HL-60 (cell line): ENCODE measurements around the gene DIDO1.

ENCODE experiments used
- DNase-seq, 2 experiments: peaks; one replicate each; pipeline ENCODE4 v3.0.0-alpha.2; 2010 to 2020; ENCODE audit warnings: low read depth in 1 of 2, low spot score in 1 of 2
- H3K27ac ChIP-seq: fragments of 250-450 bp; sonication (Bioruptor Pico); replicated peaks from 2 replicates; pipeline ENCODE4 v1.5.1; 2020; ENCODE audit warnings: mild to moderate bottlenecking, moderate library complexity
- H3K27me3 ChIP-seq: fragments of 250-450 bp; sonication (Bioruptor Pico); 2 replicates; pipeline ENCODE4 v1.5.1; 2021; ENCODE audit warnings: mild to moderate bottlenecking, moderate library complexity; ENCODE audit not compliant: insufficient read depth, poor library complexity, severe bottlenecking
- H3K4me3 ChIP-seq: replicated peaks from 2 replicates; pipeline ENCODE4 v1.5.1; 2011; ENCODE audit warnings: mild to moderate bottlenecking, control low read depth, low read length; ENCODE audit not compliant: insufficient read depth
- CTCF ChIP-seq: IDR thresholded peaks from one replicate; pipeline ENCODE4 v1.5.1; 2011; ENCODE audit warnings: low read length, control low read depth, inconsistent platforms; ENCODE audit not compliant: insufficient read depth
- GABPA ChIP-seq: IDR thresholded peaks from 2 replicates; pipeline ENCODE4 v1.6.1; 2012; ENCODE audit warnings: low read depth
- POLR2AphosphoS5 ChIP-seq: IDR thresholded peaks from 2 replicates; pipeline ENCODE4 v1.6.1; 2012; ENCODE audit warnings: low read depth
- REST ChIP-seq: IDR thresholded peaks from 2 replicates; pipeline ENCODE4 v1.6.1; 2012; ENCODE audit warnings: low read depth; ENCODE audit not compliant: insufficient replicate concordance
- SPI1 ChIP-seq: IDR thresholded peaks from 2 replicates; pipeline ENCODE4 v1.6.1; 2012; ENCODE audit warnings: low read depth, mild to moderate bottlenecking, borderline replicate concordance

The DIDO1 gene

GRCh38 chr20:62888910-62889309 is 37.4 kb downstream of the DIDO1 start:
- Histone ChIP-seq H3K27ac (no peak overlapping the region), H3K4me3 (no peak overlapping the region), H3K27me3 (no peaks in the 10 kb centered on the region)
- no peak for DNase-seq
- TF ChIP-seq GABPA (no peak), SPI1 (no peak), REST (no peak), CTCF (no peak), POLR2AphosphoS5 (no peak)

GRCh38 chr20:62888406-62888805 is 37.9 kb downstream of the DIDO1 start:
- Histone ChIP-seq H3K27ac (no peak overlapping the region), H3K27me3 (no peaks in the 10 kb centered on the region), H3K4me3 (no peak overlapping the region)
- no peak; the same call in 1 of the 2 replicates for TF ChIP-seq POLR2AphosphoS5
- TF ChIP-seq GABPA: no peak
- TF ChIP-seq CTCF: no peak
- no peak for TF ChIP-seq REST
- no peak for TF ChIP-seq SPI1
- no peak for DNase-seq

- Histone ChIP-seq H3K27me3 (no peaks in the 10 kb centered on the region), H3K27ac (peak overlapping the region; percentile 40), H3K4me3 (no peak overlapping the region)
- no peak for DNase-seq
- no peak for TF ChIP-seq POLR2AphosphoS5
- no peak for TF ChIP-seq SPI1
- TF ChIP-seq REST: no peak
- no peak for TF ChIP-seq GABPA
- no peak for TF ChIP-seq CTCF
Observed at GRCh38 chr20:62887860-62888239, 38.5 kb downstream of the DIDO1 start.
